Right forelimb (tissue), 1 donor: ENCODE results near the gene BRF1.
A peak's percentile ranks its signal among the peaks of the same experiment; 100 is the strongest.

Experiments
- DNase-seq: peaks from one replicate; pipeline ENCODE4 v3.0.0-alpha.2; 2018

The BRF1 gene

DNA sequence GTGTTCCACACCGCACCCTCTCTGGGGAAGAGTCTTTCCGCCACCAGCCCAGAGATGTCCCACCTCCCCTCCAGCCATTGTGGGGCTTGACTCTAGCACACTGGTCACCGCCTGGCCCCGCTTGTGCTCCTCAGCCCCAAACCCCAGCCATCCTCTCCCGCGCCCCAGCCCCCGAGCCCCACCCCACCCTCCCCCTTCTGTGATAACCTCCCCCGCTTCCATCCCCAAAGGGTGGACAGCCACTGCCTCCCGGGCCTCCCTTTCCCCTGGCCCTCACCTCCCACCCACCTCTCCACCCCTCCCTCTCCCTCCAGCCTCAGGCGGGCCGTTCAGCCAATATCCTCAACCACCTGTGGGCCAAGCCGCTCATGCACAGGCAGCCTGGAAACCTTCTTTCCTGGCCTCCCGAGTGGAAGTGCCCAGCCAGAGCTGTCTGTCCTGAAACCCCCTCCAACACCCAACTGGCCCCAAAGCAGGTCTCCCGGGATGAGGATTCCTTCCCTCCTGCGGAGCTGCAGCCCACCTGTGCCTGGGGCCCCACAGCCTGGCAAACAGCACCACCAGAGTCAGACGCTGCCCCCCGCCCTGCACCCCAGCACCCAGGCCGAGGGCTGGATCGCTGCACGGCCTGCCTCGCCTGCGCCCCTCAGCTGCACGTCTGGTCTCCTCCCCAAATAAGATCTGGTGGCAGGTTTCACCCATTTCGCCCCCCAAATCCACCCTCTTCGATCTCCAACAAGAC lies 92.6 kb downstream of the BRF1 start:
- DNase-seq = no peak

DNA sequence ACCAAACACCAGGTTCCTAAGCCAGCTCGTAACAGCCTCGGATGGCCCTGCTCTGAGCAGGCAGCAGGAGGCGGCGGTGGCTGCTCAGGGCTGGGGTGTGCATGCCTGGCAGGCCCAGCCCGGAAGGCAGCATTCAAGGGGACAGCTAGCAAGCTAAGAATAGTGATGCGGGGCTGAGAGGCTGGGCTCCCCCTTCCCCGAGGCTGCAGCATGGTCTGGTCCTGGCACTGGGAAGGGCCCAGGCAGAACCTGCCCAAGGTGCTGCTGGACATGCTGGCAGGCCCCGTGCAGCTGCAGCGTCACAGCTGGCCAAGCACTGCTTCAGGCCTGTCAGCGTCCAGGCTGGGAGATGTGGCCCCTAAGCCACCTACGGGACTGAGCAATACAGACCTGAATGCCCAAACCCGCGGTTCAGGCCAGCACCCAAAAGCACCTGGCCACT lies 93.3 kb downstream of the BRF1 start:
- no peak for DNase-seq

DNA sequence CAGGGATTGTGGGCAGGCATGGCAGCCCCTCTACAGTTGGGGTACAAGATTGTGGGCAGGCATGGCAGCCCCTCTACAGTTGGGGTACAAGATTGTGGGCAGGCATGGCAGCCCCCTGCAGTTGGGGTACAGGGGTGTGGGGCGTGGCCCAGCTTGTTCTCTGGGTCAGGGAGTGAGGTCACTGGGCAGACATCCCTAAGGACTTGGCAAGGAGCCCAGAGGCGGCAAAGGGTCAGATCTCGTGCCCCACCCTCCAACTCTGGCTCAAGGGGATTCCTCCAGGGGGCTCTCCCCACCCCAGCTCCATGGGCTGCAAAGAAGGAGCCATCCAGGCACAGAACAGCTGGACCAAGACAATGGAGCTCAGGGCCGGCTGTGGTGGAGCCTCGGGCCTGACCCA lies 93.9 kb downstream of the BRF1 start:
- no peak for DNase-seq

DNA sequence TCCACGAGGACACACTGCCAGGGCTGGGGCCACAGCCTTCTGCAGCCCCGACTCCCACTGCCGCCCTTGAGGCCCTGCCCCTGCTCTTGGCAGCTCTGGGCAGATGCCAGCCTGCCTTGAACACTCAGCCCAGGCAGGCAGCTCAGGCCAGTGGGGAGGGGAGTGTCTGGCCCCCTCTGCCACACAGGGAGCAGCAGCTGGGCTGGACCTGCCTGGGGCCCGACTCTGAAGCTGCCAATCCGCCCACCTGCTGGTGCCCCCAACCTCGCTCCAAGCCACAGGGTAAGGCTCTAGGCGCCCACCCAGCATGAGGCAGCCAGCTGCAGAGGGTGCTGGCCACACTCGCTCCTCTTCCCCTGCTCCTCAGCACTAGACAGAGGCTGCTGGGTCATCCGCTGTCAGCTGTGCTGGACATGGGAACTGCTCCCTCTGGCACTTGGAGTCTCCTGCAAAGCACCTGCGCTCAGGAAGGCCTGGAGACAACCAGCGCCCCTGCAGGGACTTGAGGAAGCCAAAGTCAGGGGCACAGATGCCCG lies 95.1 kb downstream of the BRF1 start:
- no peak for DNase-seq

DNA sequence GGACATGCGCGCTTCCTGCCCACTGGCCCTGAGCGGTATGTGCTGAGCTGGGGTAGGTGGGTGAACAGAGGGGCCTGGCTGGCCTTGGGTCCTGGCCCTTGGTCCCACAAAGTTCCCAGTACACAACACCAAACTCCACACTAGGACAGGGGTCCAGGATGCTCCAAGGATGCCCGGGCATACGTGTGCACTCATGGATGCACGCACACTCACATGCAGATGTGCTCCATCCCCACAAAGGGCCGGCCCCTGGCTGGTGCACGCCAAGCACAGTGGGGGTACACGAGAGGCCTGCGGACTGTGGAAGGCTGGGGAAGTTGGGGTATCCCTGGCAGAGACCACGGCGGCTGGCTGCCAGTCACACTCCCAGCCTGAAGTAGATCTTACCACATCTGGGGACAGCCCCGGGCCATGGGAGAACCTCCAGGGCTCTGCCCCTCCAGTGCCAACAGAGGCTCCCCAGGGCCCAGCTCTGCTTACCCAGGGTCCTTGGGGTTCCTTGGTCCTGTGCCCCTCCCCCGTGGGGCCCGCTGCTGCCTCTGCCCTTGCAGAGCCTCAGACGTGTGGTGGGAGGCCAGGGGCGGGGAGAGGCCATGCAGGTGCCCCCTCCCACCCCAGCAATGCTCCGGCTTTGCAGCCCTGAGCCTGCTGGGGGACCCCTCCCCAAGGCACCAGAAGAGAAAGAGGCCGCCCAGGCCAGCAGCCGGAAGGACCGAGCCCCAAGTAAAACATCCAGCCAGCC lies 95.7 kb downstream of the BRF1 start:
- no peak for DNase-seq

DNA sequence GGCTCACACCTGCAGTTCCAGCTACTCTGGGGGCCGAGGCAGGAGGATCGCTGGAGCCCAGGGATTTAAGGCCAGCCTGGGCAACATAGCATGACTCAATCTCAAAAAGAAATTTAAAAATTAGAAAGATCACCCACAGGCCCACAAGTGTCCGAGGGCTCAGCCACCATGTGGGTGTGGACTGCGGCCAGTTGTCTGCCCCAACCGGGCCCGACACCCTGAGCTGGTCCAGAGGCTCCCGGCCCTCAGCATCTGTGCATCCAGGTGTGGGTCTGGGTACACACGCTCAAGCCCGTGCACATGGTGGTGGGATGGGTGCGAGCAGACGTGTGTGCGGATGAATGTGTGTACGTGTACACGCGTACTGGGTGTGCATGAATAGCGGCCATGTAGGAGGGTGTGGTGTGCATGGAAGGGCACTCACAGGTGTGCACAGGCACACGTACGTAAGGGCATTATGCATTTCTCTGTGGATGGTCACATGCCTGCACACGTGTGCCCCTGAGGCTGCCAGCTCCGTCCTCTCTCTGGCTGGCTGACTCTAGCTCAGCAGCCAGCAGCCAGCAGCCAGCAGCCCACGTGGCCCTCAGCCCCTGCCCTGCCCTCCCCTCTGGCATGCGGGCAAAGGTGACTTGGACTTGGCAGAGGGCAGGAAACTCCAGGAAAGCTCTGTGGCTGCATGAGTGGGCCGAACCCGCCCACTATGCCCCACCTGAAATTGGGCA lies 96.4 kb downstream of the BRF1 start:
- DNase-seq = no peak

DNA sequence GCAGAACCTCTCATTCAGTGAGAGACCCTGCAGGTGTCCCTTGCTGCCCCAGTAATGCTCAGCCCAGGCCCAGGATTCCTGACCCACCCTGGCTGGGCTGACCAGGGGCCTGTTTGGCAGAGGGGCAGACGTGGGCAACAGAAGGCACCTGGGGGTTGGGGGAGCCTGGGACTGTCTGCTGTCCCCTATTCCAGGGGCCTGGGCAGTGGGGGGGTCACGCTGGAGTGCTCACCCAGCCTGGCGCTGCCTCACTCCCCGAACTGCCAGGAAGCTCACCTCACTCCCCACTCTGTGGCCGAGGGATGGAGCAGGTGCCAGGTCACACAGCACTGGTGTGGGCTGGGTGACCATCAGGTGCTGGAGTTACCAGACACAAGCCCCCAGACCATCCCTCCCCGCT lies 97.1 kb downstream of the BRF1 start:
- no peak for DNase-seq

DNA sequence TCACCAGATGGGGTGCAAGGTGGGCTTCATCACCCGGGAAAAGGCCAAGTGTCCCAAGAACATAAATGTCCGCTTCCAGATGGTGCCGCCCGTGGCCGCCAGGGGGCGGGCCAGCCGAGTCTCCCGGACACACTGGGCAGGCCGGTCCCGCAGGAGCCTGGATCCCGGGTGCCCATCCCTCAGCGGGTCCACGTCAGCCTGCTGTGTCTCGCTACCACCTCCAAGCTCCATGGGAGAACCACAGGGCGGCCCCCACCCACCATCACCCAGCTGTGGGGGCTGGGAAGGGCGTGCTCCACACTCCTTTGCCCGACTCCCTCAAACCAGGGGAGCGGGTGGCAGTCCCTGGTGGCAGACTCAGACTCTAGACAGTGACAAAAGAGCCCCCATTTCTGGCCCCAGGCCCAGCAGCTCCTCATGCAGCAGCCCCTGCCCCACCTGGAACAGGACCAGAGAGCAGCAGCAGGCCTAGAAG lies 97.7 kb downstream of the BRF1 start:
- peak; percentile 87 for DNase-seq

DNA sequence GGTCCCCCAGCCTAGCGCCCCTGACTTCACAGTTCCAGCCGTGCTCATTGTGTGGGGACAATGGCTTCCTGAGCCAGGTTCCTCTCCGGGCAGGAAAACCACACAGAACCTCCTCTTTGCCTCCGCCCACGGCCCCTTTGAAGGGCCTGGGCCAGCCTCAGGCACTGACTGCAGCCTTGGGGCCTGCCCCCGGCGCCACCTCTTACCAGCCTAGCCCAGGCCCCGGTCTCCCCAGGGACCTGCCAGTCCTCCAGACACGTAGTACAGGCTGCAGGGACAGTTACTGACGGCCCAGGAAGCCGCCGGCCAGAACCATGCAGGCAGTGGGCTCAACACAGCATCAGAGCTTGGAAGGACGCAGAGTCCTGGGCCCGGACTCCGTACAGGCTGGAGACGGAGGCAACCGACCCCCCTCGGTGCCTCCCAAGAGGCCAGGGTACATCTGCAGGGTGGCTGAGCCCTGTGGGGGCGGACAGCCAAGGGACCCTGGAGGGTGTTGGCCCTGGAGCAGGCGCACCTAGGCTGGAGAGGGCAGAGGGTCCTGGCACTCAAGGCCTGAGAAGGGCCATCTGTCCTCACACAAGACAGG lies 98.8 kb downstream of the BRF1 start:
- DNase-seq = no peak

DNA sequence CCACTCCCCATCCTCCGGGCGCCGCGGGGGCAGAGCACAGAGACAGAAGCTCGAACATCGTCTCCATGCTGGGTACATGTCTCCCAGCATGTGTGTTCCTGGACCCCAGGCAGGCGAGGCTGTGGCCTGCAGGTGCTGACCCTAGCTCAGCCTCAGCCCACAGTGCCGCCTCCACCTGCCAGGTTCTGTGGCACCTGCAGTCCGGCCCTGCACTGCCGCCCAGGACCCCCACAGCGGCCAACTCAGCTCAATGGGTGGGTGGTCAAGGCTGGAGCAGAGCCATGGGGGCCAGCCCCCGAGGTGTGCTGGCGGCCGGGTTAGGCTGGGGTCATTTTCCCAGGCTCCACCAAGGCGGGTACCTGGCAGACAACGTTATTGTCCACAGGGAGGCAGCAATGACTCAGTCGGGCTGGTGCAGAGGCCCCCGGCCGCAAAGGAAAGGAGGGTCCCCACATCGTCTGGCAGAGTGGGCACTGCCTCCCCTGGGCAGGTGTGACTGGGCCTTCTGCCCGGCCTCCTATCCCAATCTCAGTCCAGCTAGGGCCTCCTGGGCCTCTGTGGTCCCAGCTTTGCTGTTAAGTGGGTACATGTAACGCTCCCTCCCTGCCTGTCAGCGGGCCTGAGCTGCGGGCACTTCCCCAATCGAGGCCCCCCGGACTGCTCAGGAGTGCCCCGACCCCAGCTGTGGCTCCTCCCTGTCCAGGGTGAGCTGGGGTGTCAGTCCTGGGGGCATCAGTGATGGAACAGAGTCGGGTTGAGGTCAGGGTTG lies 99.5 kb downstream of the BRF1 start:
- no peak for DNase-seq

DNA sequence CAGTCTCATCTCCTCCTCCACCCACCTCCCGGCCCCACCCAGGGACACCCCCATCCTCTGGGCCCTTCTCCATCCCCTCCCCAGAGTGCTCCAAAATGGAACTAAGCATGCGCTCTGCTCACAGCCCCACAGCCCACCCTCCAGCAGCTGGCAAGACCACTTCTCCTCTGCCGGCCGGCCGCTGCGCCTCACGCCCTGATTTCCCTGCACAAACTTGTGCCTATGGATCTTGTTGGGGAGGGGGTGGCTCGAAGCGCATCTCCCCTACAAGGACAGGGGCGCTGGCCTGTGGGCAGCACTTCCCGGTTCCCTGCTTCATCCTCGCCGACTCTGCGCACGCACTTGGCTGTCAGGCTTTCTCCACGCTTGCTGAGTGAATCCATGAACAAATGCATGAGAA lies 100.2 kb downstream of the BRF1 start:
- DNase-seq = no peak

DNA sequence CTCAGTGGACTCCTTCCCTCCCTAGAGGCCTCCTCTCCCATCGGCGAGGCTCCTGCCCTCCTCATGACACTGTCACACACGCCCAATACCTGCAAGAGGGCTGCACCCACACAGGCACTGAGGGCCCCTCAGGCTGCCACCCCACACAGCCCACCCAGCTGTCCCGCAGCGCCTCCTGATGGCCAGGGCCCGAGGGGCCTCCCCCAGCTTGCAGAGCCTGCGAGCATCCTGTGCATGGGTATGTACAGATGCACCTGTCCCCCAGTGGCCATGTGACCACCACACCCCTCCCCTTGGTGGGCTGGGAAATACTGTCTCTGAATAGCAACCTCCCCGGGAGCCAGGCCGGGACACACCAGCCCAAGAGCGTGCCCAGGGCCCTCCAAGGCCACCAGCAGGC lies 100.7 kb downstream of the BRF1 start:
- DNase-seq = no peak

DNA sequence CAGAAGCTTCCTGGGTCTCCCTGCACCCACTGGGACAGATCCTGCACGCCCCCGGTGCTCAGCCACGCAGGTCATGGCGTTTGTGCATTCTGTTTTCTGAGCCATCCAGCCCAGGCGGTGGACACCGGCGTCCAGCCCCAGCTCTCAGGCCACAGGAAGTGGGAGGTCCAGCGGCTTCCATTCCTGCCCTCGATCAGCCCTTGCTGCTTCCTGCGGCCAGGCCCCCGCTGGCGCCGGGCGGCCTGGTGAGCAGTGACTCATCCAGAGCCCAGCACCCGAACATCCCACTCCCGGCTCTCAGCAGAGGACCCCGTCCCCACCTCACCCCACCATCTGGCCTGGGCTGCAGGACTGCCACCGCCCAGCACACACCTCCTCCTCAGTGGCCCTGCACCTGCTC lies 101.7 kb downstream of the BRF1 start:
- no peak for DNase-seq

DNA sequence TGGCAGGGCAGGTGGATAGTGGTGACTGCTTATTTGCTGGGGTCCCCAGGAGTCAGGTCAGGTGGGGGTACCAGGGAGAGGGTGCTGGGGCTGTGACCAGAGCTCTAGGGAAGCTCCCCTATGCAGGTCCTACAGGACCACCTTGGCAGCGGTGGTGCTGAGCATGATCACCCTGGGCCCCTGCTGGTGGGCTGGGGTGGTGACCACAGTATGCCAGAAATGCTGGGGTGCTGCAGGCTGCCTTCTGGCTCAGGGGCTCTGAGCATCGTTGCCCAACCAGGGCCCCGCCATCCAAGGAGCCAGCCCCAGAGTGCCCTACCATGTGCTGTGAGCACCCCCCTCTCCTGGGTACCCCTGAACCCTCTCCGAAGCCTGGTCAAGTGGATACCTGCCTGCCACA lies 102.2 kb downstream of the BRF1 start:
- DNase-seq = no peak

DNA sequence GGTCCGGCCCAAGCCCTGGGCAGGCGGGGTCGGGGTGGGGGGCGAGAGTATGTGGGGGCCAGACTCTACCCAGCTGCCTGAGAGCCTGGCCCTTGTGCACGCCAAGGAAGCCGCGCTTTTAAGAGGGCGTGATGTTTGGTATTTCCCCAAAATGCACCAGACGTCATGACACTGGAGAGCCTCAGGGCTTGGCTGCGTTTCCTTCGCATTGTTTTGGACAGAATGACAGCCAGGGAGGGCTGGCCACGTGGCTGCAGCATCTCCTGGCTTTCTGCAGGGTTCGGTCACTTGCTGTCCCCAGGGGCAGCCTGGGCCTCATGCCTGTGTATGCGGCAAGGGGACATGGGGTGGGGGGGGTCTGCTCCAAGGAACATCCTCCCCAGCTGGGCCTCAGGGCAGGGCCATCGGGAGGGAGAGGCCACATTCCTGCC lies 103.6 kb downstream of the BRF1 start:
- DNase-seq = peak; percentile 81

DNA sequence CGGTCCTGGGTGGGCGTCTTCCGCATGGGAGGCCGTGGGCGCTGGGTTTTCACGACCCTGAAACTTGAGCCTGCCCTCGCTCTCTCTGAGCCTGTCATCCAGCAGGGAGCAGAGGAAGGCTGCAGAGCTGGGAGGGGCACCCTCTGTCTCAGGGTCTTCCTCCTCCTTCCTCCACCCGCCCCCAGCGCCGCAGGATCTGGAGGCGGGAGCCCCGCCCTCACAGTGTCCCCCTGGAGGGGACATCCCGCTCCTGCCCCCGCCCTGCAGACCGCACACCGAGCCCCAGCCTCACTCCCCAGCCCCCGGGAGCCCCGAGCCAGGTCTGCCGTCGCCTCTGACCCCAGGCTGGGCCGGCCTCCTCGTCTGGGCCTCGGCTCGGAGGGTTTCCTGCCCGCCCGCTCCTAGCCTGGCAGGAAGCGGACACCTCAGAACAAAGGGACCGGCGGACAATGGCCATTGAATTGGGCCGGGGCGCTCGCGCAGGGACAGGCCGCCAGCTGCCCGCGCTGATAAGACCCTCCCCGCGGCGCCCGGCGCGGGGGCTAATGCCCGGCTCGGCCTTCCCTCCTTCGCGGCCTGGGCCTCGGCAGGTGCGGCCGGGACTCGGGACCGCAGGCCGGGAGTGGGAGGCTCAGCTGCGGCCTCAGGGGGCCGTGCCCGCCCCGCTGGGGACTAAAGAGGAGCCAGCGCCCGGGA lies 104.4 kb downstream of the BRF1 start:
- no peak for DNase-seq

DNA sequence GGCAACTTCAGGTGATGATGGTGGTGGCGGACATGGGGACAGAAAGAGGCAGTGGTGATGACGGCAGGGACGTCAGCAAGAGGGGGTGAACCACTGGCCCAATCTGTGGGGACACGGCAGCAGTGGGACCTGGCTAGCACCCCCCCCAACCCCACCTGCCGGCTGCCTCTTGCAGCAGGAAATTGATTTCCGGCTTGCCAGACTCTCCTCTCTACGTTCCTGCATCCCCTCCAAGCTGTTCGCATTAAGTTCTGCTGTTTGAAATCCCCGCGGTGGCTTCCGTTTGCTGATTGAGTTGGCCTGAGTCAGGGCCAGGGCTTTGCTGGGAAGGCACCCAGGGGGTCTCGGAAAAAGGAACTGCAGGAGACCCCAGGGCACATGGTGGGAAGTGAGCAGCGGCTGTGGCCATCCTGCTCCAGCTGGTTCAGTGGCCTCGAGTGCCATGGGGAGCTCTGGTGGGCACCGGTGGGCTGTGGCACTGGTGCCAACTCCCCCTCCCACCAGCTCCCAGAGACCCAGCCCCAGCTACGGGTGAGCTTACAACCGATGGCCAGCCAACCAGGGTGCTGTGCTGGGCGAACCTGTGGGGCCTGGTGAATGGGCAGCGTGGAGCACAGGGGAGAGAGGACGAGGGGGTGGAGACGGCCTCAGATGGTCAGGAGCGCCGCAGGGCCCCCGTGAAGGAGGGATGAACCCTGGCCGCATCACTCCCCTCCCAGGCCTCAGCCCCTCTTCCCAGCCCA lies 105.1 kb downstream of the BRF1 start:
- no peak for DNase-seq

DNA sequence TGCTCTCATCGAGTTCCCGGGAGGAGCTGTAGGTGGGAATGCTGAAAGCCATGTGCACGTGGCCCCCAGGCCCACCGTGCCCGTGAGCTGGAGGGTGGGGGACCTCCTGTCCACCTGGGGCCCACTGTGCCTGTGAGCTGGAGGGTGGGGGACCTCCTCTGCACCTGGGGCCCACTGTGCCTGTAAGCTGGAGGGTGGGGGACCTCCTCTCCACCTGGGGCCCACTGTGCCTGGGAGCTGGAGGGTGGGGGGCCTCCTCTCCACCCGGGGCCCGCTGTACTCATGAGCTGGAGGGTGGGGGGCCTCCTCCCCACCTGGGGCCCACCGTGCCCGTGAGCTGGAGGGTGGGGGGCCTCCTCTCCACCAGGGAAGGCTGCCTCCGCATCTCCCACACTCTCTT lies 105.8 kb downstream of the BRF1 start:
- DNase-seq = no peak

DNA sequence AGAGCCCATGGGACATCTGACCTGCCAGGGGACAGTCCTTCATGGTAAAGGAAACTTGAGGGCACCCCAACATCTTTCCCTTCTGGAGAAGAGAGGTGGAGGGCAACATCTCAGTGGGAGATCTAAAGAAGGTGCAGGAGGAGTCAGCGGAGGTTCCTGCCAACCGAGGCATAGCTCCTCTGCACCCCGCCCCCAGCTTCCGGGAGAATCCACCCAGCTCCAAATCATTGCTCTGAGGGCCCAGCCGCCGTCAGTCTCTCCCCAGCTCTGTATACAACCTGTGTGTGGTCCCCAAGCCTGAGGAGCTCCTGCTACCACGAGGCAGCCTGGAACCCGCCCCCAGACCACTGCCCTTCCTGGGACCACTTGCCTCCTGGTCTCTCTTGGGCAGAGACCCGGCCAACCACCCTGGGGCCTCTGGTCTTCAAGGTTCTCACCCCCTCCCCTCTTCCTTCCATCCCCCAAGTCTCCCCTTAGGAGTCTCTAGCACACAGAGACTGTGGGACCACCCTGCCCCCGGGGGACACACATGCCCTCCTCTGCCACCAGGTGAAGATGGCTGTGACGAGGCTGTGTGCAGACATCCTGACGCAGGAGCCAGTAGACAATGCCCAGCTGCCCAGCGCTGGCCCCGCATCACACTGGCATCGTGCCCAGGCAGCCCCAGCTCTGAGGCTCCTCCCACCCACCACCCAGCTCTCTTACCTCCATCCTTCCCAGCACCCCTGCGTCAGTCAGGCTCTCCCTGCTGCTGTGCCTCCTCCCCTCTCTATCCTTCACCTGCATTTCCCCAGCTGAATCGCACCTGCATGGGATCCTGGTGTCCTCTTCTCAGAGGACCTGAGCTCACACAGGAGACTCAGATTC lies 106.7 kb downstream of the BRF1 start:
- no peak for DNase-seq
